Neutrophil (primary cell): ENCODE data around the gene RPA3.

Source experiments
- H3K27ac ChIP-seq: fragments of 200-600 bp; sonication (generic); 2 replicates; pipeline ENCODE4 v1.5.1; 2016; ENCODE audit warnings: mild to moderate bottlenecking, moderate library complexity
- H3K27me3 ChIP-seq: fragments of 200-600 bp; sonication (generic); 2 replicates; pipeline ENCODE4 v1.6.0; 2016; ENCODE audit warnings: mild to moderate bottlenecking
- H3K36me3 ChIP-seq: fragments of 200-600 bp; sonication (generic); 2 replicates; pipeline ENCODE4 v1.5.1; 2017
- H3K4me1 ChIP-seq, 2 experiments: fragments of 200-600 bp in 1 of 2; sonication (generic) in 1 of 2; 1 replicate in 1 of 2; 2 replicates in 1 of 2; pipeline versions ENCODE4 v1.5.1 to v1.6.1; 2013 to 2016; ENCODE audit warnings: low read depth in 1 of 2, low read length in 1 of 2, mild to moderate bottlenecking in 1 of 2, moderate library complexity in 1 of 2; ENCODE audit not compliant: control insufficient read depth in 1 of 2, insufficient read depth in 1 of 2
- H3K4me3 ChIP-seq, 2 experiments: fragments of 200-600 bp in 1 of 2; sonication (generic) in 1 of 2; 1 replicate in 1 of 2; 2 replicates in 1 of 2; pipeline ENCODE4 v1.5.1; 2013 to 2016; ENCODE audit warnings: low read depth in 1 of 2, low read length in 1 of 2, mild to moderate bottlenecking in 1 of 2, moderate library complexity in 1 of 2
- H3K9me3 ChIP-seq: fragments of 200-600 bp; sonication (generic); 2 replicates; pipeline ENCODE4 v1.5.1; 2016
- TF ChIP-seq, protein P1 (sequence below): fragments of 200-600 bp; sonication (generic); IDR thresholded peaks from 2 replicates; pipeline ENCODE4 v1.5.1; 2016; ENCODE audit warnings: antibody characterized with exemption

RPA3 gene

DNA sequence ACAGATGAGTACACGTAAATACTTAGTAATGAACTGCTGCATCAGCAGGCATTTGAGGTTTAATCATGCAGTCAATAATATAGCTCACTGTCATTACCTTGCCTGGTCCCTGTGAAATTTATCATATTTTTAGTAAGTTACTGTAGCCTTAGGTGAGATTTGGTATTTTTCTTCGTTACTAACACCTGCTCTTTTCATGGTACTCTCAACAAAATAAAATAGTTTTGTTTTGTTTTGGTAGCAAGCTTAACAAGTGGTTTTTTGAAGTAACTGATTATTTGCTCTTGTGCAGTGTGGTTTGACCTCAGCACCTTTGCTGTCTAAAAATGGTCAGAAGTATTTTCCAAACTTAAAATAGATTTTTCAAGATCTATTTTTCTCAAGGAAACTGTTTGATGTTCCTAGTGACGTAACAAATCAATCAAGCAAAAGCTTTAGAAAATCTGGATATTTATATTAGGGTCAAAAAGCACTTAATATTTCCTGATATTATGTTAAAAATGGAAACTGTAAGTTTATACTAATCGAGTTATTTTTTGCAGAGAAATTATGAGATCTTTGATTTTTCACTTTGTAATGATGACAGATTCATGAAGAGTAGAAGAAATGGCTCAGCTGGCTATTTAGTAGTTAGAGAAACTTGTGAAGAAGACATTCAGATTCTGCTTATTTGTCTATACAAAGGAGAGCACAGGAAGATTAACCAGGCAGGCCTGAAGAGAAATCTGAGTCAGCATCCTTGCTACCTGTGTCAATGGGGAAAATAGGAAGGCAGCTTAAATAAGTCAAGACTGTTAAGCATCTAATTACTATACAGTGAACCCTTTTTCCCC, 21.0 kb upstream of the RPA3 start:
- Histone ChIP-seq H3K27ac (no peak overlapping the region), H3K4me3 (no peak overlapping the region), H3K9me3 (no peaks in the 10 kb centered on the region), H3K27me3 (no peaks in the 10 kb centered on the region), H3K36me3 (no peaks in the 10 kb centered on the region), H3K4me1 (no peaks in the 10 kb centered on the region)
- TF ChIP-seq, protein P1, sequence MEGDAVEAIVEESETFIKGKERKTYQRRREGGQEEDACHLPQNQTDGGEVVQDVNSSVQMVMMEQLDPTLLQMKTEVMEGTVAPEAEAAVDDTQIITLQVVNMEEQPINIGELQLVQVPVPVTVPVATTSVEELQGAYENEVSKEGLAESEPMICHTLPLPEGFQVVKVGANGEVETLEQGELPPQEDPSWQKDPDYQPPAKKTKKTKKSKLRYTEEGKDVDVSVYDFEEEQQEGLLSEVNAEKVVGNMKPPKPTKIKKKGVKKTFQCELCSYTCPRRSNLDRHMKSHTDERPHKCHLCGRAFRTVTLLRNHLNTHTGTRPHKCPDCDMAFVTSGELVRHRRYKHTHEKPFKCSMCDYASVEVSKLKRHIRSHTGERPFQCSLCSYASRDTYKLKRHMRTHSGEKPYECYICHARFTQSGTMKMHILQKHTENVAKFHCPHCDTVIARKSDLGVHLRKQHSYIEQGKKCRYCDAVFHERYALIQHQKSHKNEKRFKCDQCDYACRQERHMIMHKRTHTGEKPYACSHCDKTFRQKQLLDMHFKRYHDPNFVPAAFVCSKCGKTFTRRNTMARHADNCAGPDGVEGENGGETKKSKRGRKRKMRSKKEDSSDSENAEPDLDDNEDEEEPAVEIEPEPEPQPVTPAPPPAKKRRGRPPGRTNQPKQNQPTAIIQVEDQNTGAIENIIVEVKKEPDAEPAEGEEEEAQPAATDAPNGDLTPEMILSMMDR = no peak

DNA sequence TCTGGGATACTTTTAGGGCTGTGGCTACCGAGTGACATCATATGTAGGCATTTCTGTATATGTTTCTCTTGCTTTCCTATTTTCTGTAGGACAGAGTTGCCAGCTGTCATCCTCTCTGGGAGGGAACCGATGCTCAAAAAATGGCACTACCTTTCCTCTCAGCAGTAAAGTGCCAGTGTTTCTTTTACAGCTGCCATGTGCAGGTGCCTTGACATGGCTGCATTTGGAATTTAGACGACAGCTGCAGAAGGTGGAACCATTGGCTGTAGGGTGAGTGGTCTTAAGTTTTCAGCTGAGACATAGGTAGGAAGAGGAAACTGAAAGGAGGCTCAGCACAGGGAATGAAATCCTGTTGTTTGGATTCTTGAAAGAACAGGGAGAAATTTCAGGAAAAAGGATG, 20.2 kb upstream of the RPA3 start:
- no peaks in the 10 kb centered on the region for H3K36me3 ChIP-seq
- no peak overlapping the region for H3K27ac ChIP-seq
- H3K9me3 ChIP-seq = no peaks in the 10 kb centered on the region
- no peak overlapping the region for H3K4me3 ChIP-seq
- no peaks in the 10 kb centered on the region for H3K4me1 ChIP-seq
- TF ChIP-seq, protein P1 = no peak
- no peaks in the 10 kb centered on the region for H3K27me3 ChIP-seq

DNA sequence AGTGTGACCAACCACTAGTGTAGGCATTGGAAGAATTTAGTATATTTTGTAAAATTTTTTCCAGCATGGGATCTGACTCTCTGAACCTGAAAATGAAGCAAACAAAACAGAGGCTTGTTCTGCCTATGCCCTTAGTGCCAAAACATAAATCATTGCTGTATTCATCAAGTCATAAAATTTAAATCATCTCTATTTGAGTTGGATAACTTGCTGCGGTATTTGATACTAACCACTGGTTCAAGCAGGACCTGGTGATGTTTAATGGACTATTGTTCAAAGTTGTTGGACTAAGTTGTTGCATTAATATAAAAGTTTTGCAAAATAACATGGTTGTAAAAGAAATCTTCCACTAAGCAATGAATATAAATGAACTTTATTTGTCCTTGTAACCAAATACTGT, 19.8 kb upstream of the RPA3 start:
- H3K27ac ChIP-seq = no peak overlapping the region
- no peaks in the 10 kb centered on the region for H3K36me3 ChIP-seq
- no peaks in the 10 kb centered on the region for H3K4me1 ChIP-seq
- TF ChIP-seq, protein P1 = no peak
- no peaks in the 10 kb centered on the region for H3K9me3 ChIP-seq
- no peaks in the 10 kb centered on the region for H3K27me3 ChIP-seq
- H3K4me3 ChIP-seq = no peak overlapping the region

DNA sequence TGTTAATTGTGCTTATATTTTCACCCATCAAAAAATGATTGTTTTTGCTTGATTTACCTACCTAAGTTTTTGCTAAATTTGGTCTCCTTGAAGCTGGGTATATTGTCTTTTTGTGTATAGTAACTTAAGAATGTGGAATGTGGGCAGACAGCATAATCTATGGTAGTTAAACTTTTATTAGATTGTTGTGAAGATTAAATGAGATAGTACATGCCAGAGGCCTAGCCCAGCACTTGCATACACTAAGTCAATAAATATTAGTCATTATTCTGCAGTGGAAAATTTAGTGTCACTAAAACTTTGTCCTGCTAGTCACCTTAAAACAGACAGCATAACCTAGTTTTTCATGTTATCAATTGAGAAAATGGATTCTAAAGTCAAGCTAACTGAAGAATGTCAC, 19.3 kb upstream of the RPA3 start:
- Histone ChIP-seq H3K9me3 (no peaks in the 10 kb centered on the region), H3K4me1 (no peaks in the 10 kb centered on the region), H3K36me3 (no peaks in the 10 kb centered on the region), H3K4me3 (no peak overlapping the region), H3K27ac (no peak overlapping the region), H3K27me3 (no peaks in the 10 kb centered on the region)
- TF ChIP-seq, protein P1 = no peak

DNA sequence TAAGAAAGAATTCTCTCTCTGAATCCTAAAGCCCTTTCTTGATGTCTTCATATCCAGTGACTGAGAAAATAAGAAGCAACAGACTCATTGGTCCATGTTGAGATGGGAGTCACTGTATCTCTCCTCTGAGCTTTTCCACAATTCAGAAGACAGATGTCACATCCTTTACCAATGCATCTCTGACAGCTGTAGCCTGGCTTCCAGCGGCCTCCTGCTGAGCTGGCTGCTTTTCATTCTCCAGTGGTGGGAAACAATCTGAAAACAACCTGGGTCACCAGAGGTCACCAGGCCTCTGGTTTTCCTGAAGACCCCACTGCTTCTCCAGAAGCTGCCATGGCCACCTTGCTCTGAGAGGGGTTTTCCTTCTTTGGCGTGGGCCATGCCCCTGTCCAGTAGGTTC, 18.3 kb upstream of the RPA3 start:
- Histone ChIP-seq H3K36me3 (no peaks in the 10 kb centered on the region), H3K4me1 (no peaks in the 10 kb centered on the region), H3K27me3 (no peaks in the 10 kb centered on the region), H3K27ac (no peak overlapping the region), H3K9me3 (no peaks in the 10 kb centered on the region), H3K4me3 (no peak overlapping the region)
- TF ChIP-seq, protein P1 = no peak
